ENCODE results near the gene CCRL2.

DNA sequence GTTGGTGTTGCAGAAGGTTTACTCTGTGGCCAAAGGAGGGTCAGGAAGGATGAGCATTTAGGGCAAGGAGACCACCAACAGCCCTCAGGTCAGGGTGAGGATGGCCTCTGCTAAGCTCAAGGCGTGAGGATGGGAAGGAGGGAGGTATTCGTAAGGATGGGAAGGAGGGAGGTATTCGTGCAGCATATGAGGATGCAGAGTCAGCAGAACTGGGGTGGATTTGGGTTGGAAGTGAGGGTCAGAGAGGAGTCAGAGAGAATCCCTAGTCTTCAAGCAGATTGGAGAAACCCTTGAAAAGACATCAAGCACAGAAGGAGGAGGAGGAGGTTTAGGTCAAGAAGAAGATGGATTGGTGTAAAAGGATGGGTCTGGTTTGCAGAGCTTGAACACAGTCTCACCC is 32.3 kb upstream of the CCRL2 start:
- TF ChIP-seq, protein P1, sequence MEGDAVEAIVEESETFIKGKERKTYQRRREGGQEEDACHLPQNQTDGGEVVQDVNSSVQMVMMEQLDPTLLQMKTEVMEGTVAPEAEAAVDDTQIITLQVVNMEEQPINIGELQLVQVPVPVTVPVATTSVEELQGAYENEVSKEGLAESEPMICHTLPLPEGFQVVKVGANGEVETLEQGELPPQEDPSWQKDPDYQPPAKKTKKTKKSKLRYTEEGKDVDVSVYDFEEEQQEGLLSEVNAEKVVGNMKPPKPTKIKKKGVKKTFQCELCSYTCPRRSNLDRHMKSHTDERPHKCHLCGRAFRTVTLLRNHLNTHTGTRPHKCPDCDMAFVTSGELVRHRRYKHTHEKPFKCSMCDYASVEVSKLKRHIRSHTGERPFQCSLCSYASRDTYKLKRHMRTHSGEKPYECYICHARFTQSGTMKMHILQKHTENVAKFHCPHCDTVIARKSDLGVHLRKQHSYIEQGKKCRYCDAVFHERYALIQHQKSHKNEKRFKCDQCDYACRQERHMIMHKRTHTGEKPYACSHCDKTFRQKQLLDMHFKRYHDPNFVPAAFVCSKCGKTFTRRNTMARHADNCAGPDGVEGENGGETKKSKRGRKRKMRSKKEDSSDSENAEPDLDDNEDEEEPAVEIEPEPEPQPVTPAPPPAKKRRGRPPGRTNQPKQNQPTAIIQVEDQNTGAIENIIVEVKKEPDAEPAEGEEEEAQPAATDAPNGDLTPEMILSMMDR (IDR thresholded peaks at IDR 0.05), result no peak
- TF ChIP-seq EZH2phosphoT487 (IDR thresholded peaks at IDR 0.05) (no peak), EZH2 (IDR thresholded peaks at IDR 0.05) (no peak)

All from neural progenitor cell (in vitro differentiated cells).